Endothelial cell of umbilical vein (primary cell): ENCODE measurements around the gene RGS12. TPM values are rescaled to one million over a fixed set of nuclear protein-coding genes. Genes with fewer than 3 reads are reported as not detected.

Experiments used
- BruUV-seq: library from RNA; stranded (reverse); fragments of 400-500 nt; replicated peaks from 2 replicates; lab custom pipeline; 2021; lab: Mats Ljungman, UMichigan
- CTCF ChIA-PET: fragments of 300-600, 350-600 bp; sonication (Branson Sonifier 250); formaldehyde crosslinking; loops from one replicate; lab custom pipeline; 2021; ENCODE audit warnings: antibody characterized with exemption, inconsistent platforms; lab: Charles Lee
- POLR2A ChIA-PET: fragments of 300-600, 350-600 bp; sonication (Branson Sonifier 250); formaldehyde crosslinking; loops from one replicate; lab custom pipeline; 2021; ENCODE audit warnings: antibody characterized with exemption, inconsistent platforms; lab: Charles Lee
- DNase-seq: peaks from one replicate; pipeline ENCODE4 v3.0.0-alpha.2; 2011; ENCODE audit warnings: low read depth, low spot score
- FAIRE-seq: peaks from 2 replicates; lab custom pipeline; 2011; peaks lifted over from hg19 to GRCh38; lab: Jason Lieb, UNC
- H2AFZ ChIP-seq: 2 replicates; pipeline ENCODE4 v1.6.0; 2012; ENCODE audit warnings: low read depth, low read length, control low read depth, inconsistent platforms
- H3K27ac ChIP-seq: 2 replicates; pipeline ENCODE4 v1.5.1; 2011; ENCODE audit warnings: low read depth, mild to moderate bottlenecking, control low read depth, low read length, moderate library complexity; ENCODE audit not compliant: insufficient read depth
- H3K27me3 ChIP-seq, 2 experiments: 2 replicates each; pipeline versions ENCODE4 v1.6.0 to v1.6.1; 2011; ENCODE audit warnings: low read length in 2 of 2, mixed read lengths in 1 of 2; ENCODE audit not compliant: control insufficient read depth in 2 of 2, insufficient read depth in 2 of 2
- H3K36me3 ChIP-seq, 2 experiments: 2 replicates in 1 of 2; 3 replicates in 1 of 2; pipeline ENCODE4 v1.5.1; 2011; ENCODE audit warnings: low read length in 2 of 2, mild to moderate bottlenecking in 1 of 2, moderate library complexity in 1 of 2; ENCODE audit not compliant: control insufficient read depth in 2 of 2, insufficient read depth in 2 of 2; ENCODE audit errors: extremely low read depth in 1 of 2
- H3K4me1 ChIP-seq: 3 replicates; pipeline ENCODE4 v1.5.1; 2011; ENCODE audit warnings: mild to moderate bottlenecking, low read length; ENCODE audit not compliant: control insufficient read depth, insufficient read depth; ENCODE audit errors: extremely low read depth
- H3K4me2 ChIP-seq: 2 replicates; pipeline ENCODE4 v1.6.1; 2011; ENCODE audit warnings: low read length, control low read depth, mixed read lengths; ENCODE audit not compliant: insufficient read depth
- H3K4me3 ChIP-seq, 3 experiments: fragments of 200-600 bp in 1 of 3; sonication (generic), shearing (Covaris generic) in 1 of 3; replicated peaks in 1 of 3; 2 replicates each; pipeline ENCODE4 v1.5.1; 2011 to 2016; ENCODE audit warnings: control low read depth in 3 of 3, low read length in 3 of 3, mild to moderate bottlenecking in 2 of 3, inconsistent platforms in 1 of 3, low read depth in 1 of 3, moderate library complexity in 1 of 3; ENCODE audit not compliant: insufficient read depth in 1 of 3
- H3K79me2 ChIP-seq: 2 replicates; pipeline ENCODE4 v1.6.0; 2012; ENCODE audit warnings: low read length, inconsistent platforms; ENCODE audit not compliant: control insufficient read depth, insufficient read depth
- H3K9ac ChIP-seq: replicated peaks from 2 replicates; pipeline ENCODE3; 2011; ENCODE audit warnings: low read length, control low read depth; ENCODE audit not compliant: insufficient read depth; ENCODE audit errors: extremely low read depth
- H3K9me1 ChIP-seq: replicated peaks from 3 replicates; pipeline ENCODE4 v1.6.0; 2011; ENCODE audit warnings: mild to moderate bottlenecking, low read length; ENCODE audit not compliant: control insufficient read depth, insufficient read depth; ENCODE audit errors: extremely low read depth
- H3K9me3 ChIP-seq: replicated peaks from 2 replicates; pipeline ENCODE4 v1.5.1; 2012; ENCODE audit warnings: low read length, inconsistent platforms; ENCODE audit not compliant: control insufficient read depth, insufficient read depth
- H4K20me1 ChIP-seq: replicated peaks from 2 replicates; pipeline ENCODE3; 2011; ENCODE audit warnings: mild to moderate bottlenecking, low read length; ENCODE audit not compliant: control insufficient read depth, insufficient read depth; ENCODE audit errors: extremely low read depth
- EZH2 ChIP-seq: IDR thresholded peaks from 2 replicates; pipeline ENCODE4 v1.6.1; 2012; ENCODE audit warnings: borderline replicate concordance, low read depth, mild to moderate bottlenecking, moderate library complexity, low read length, inconsistent platforms; ENCODE audit not compliant: severe bottlenecking
- FOS ChIP-seq: IDR thresholded peaks from 2 replicates; pipeline ENCODE4 v1.6.1; 2011; ENCODE audit warnings: mild to moderate bottlenecking, low read length, moderate library complexity, borderline replicate concordance; ENCODE audit not compliant: insufficient read depth
- GATA2 ChIP-seq: IDR thresholded peaks from 2 replicates; pipeline ENCODE4 v1.7.0; 2011; ENCODE audit warnings: low read depth, mild to moderate bottlenecking, moderate library complexity, mixed read lengths, low read length; ENCODE audit not compliant: insufficient read length, insufficient read depth
- JUN ChIP-seq: IDR thresholded peaks from 2 replicates; pipeline ENCODE4 v1.6.1; 2011; ENCODE audit warnings: borderline replicate concordance, low read depth; ENCODE audit not compliant: insufficient read length, insufficient read depth
- MYC ChIP-seq: IDR thresholded peaks from one replicate; pipeline ENCODE4 v1.6.1; 2011; ENCODE audit warnings: mild to moderate bottlenecking, low read depth, low read length
- POLR2A ChIP-seq: IDR thresholded peaks from 2 replicates; pipeline ENCODE4 v1.6.1; 2012; ENCODE audit warnings: low read depth, mild to moderate bottlenecking, control low read depth, low read length
- POLR2AphosphoS5 ChIP-seq: IDR thresholded peaks from 2 replicates; pipeline ENCODE4 v1.6.1; 2012; ENCODE audit warnings: low read depth, mild to moderate bottlenecking, control low read depth, low read length, moderate library complexity; ENCODE audit not compliant: insufficient read depth
- dilution Hi-C: fragments of 300-500 bp; cut with MboI; formaldehyde crosslinking; loops from one replicate; pipeline ENCODE4 v1.15.0; 2019; ENCODE audit warnings: low sequenced_read_pairs; ENCODE audit not compliant: extremely low pct_ligation_motif_present
- intact Hi-C: fragments of 100-400 bp; cut with micrococcal nuclease; formaldehyde crosslinking; loops from one replicate; pipeline ENCODE4 v1.10.0; 2022
- polyA plus RNA-seq, 4 experiments: library from polyadenylated mRNA; depleted of rRNA in 3 of 4; stranded (reverse) in 3 of 4; unstranded in 1 of 4; fragments of >200 nt; gene quantifications; 2 replicates each; pipeline versions ENCODE4 v1.2.1 to v1.2.3, GENCODE V29; 2011 to 2012; ENCODE audit warnings: missing spikeins in 1 of 4
- total RNA-seq: library from RNA; stranded (reverse); gene quantifications from 2 replicates; pipeline ENCODE4 v1.2.3, GENCODE V29; 2021
- TF ChIP-seq, protein P1 (sequence below), 2 donors: IDR thresholded peaks; 1 replicate in 1 of 2; 2 replicates in 1 of 2; pipeline ENCODE4 v1.5.1; 2011; ENCODE audit warnings: low read length in 2 of 2, mild to moderate bottlenecking in 2 of 2, moderate library complexity in 2 of 2, control low read depth in 1 of 2, inconsistent platforms in 1 of 2, low read depth in 1 of 2; ENCODE audit not compliant: insufficient read depth in 1 of 2; ENCODE audit errors: extremely low read depth in 1 of 2

RGS12 gene
- total and polyA plus RNA-seq, 2 donors (not counting 3 experiments of a cell fraction or from before 2014, with no cell fraction given): 65.2 to 75.4 TPM

- no peaks in the 10 kb centered on the region for H3K79me2 ChIP-seq
- no peak overlapping the region for H3K4me2 ChIP-seq
- H3K9me3 ChIP-seq: no peaks in the 10 kb centered on the region
- no peak overlapping the region for H3K4me3 ChIP-seq
- no peak overlapping the region for H3K27ac ChIP-seq
- peaks cover 0 to 7% of the 10 kb centered on the region in 2 experiments for H3K36me3 ChIP-seq
- H3K27me3 ChIP-seq: no peaks in the 10 kb centered on the region
- H2AFZ ChIP-seq: no peak overlapping the region
- no peak for TF ChIP-seq POLR2A
- TF ChIP-seq EZH2: no peak
- no peak for TF ChIP-seq FOS
- TF ChIP-seq, protein P1, sequence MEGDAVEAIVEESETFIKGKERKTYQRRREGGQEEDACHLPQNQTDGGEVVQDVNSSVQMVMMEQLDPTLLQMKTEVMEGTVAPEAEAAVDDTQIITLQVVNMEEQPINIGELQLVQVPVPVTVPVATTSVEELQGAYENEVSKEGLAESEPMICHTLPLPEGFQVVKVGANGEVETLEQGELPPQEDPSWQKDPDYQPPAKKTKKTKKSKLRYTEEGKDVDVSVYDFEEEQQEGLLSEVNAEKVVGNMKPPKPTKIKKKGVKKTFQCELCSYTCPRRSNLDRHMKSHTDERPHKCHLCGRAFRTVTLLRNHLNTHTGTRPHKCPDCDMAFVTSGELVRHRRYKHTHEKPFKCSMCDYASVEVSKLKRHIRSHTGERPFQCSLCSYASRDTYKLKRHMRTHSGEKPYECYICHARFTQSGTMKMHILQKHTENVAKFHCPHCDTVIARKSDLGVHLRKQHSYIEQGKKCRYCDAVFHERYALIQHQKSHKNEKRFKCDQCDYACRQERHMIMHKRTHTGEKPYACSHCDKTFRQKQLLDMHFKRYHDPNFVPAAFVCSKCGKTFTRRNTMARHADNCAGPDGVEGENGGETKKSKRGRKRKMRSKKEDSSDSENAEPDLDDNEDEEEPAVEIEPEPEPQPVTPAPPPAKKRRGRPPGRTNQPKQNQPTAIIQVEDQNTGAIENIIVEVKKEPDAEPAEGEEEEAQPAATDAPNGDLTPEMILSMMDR (IDR thresholded peaks at IDR 0.05; ENCODE audit: extremely low read depth in 1 of 2, insufficient read depth in 1 of 2, low read depth in 1 of 2, low read length in 2 of 2): no peak
- BruUV-seq: no TSS peak
- dilution Hi-C loops: no loop called here
- DNase-seq (no peak), FAIRE-seq (no peak)
- POLR2A ChIA-PET: no interaction called here
- no peaks in the 10 kb centered on the region for H4K20me1 ChIP-seq
- CTCF ChIA-PET: interaction anchor here (1.2 kb wide), 1 partner anchor 236 kb away, joined by 5 read pairs; no protein-coding TSS in a partner anchor
- intact Hi-C loops: loop anchor here (10.0 kb wide), 1 partner anchor 180 kb away; no protein-coding TSS in a partner anchor
- no peaks in the 10 kb centered on the region for H3K9me1 ChIP-seq
- H3K9ac ChIP-seq: no peak overlapping the region
- H3K4me1 ChIP-seq: no peaks in the 10 kb centered on the region
These were observed 48.1 kb upstream of the RGS12 start for GRCh38 chr4:3244747-3245146.

GRCh38 chr4:3245676-3246075 lies 47.1 kb upstream of the RGS12 start:
- H3K36me3 ChIP-seq: peaks cover 0 to 1% of the 10 kb centered on the region in 2 experiments
- H3K9me1 ChIP-seq: no peaks in the 10 kb centered on the region
- no peaks in the 10 kb centered on the region for H4K20me1 ChIP-seq
- no peak for TF ChIP-seq MYC
- TF ChIP-seq POLR2AphosphoS5: peak; percentile 25
- no peak for TF ChIP-seq JUN
- no peak for TF ChIP-seq GATA2
- TF ChIP-seq, protein P1 (IDR thresholded peaks at IDR 0.05; ENCODE audit: extremely low read depth in 1 of 2, insufficient read depth in 1 of 2, low read depth in 1 of 2, low read length in 2 of 2): no peak
- no peak for TF ChIP-seq EZH2
- TF ChIP-seq POLR2A: no peak
- no peaks in the 10 kb centered on the region for H3K9me3 ChIP-seq
- no peak overlapping the region for H3K27ac ChIP-seq
- DNase-seq (no peak), FAIRE-seq (no peak)
- POLR2A ChIA-PET: no interaction called here
- no peaks in the 10 kb centered on the region for H3K4me1 ChIP-seq
- CTCF ChIA-PET: interaction anchor here (0.6 to 1.1 kb wide), 2 partner anchors 138 to 235 kb away, joined by 3 read pairs; no protein-coding TSS in a partner anchor
- H3K9ac ChIP-seq: no peak overlapping the region
- H3K4me3 ChIP-seq: no peak overlapping the region
- dilution Hi-C loops: no loop called here
- H3K27me3 ChIP-seq: no peaks in the 10 kb centered on the region
- BruUV-seq: no TSS peak
- H3K79me2 ChIP-seq: no peaks in the 10 kb centered on the region
- intact Hi-C loops: loop anchor here (10.0 kb wide), 1 partner anchor 179 kb away; no protein-coding TSS in a partner anchor
- H3K4me2 ChIP-seq: no peak overlapping the region
- H2AFZ ChIP-seq: no peak overlapping the region
